B cell (primary cell): ENCODE measurements around the gene CPA5.

Experiments
- EZH2 ChIP-seq: IDR thresholded peaks from 2 replicates; pipeline ENCODE4 v1.6.1; 2012; ENCODE audit warnings: borderline replicate concordance, low read depth, mild to moderate bottlenecking, moderate library complexity, low read length; ENCODE audit not compliant: insufficient read depth, poor library complexity, severe bottlenecking
- TF ChIP-seq, protein P1 (sequence below): fragments of 200-600 bp; IDR thresholded peaks from one replicate; pipeline ENCODE4 v1.8.0; 2022; ENCODE audit warnings: antibody characterized with exemption, mild to moderate bottlenecking

DNA sequence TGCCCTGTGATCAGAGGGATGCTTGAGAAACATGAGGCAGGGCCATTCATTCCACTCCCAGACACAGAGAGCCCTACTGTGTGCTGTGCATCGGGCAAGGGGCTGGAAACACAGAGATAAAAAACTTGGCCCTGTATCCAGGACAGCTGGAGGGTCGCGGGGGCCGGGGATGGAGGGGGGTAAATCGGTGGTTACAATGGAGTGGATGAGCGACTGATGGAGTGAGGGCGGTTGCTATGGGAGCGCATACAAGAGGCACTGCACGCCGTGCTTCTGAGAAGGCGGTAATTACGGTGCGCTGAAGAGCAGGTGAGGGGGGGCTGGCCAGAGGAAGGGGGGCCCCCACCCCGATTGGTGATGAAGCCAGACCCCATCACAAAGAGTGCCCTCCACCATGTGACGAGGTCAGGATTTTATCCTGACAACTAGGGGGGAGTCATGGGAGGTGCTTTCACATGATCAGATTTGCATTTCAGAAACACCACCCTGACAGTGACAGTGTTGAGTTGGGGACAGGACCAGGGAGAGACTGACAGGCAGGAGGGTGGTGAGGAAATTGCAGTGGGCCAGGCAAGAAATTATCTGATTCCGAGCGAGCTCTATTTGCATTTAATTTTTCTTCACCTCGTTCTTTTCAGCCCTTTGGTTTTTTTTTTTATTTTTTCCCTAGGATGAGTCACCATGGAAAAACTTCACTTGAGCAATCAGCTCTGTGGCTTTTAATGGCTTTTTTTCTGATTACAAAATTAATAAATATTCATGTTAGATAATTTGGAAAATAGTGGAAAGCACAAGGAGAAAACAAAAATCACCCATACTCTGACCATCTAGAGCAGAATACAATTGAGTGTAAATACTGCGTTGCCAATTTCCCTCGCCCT is 7.8 kb downstream of the CPA5 start:
- TF ChIP-seq, protein P1, sequence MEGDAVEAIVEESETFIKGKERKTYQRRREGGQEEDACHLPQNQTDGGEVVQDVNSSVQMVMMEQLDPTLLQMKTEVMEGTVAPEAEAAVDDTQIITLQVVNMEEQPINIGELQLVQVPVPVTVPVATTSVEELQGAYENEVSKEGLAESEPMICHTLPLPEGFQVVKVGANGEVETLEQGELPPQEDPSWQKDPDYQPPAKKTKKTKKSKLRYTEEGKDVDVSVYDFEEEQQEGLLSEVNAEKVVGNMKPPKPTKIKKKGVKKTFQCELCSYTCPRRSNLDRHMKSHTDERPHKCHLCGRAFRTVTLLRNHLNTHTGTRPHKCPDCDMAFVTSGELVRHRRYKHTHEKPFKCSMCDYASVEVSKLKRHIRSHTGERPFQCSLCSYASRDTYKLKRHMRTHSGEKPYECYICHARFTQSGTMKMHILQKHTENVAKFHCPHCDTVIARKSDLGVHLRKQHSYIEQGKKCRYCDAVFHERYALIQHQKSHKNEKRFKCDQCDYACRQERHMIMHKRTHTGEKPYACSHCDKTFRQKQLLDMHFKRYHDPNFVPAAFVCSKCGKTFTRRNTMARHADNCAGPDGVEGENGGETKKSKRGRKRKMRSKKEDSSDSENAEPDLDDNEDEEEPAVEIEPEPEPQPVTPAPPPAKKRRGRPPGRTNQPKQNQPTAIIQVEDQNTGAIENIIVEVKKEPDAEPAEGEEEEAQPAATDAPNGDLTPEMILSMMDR, result no peak
- no peak for TF ChIP-seq EZH2
